Fibroblast of skin of abdomen (primary cell): Measurements from ENCODE around the gene PNPLA7.

Experiments
- DNase-seq: peaks from one replicate; pipeline ENCODE4 v3.0.0-alpha.2; 2013

PNPLA7 gene

DNA sequence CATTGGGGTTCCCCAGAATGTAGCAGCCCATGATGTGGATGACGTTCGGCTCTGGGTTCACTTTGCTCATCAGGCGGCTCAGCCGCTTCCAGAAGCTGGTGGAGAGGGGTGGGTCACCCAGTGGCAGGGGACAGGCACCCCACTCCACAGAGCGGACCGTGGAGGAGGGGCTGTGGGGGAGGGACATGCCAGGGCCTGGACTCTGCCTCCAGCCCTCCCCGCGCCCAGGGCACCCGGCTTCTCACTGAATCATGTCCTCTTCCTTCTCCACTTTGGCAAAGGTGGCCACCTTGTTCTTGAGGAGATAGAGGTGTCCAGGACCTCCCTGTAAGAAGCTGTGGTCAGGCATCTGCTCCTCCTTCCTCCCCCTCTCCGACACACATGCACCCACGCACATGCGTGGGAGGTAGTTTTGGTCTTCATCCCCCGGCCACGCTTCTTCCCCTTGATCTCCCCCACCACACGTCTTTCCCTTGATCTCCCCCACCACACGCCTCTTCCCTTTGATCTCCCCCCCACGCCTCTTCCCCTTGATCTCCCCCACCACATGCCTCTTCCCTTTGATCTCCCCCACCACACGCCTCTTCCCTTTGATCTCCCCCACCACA lies 100.2 kb downstream of the PNPLA7 start:
- no peak for DNase-seq

- no peak for DNase-seq
These were observed 100.9 kb downstream of the PNPLA7 start for GRCh38 chr9:137449081-137449844.

GRCh38 chr9:137448602-137448962 lies 101.6 kb downstream of the PNPLA7 start:
- no peak for DNase-seq

GRCh38 chr9:137447722-137448601 lies 102.2 kb downstream of the PNPLA7 start:
- no peak for DNase-seq

GRCh38 chr9:137446851-137447471 lies 103.2 kb downstream of the PNPLA7 start:
- peak; percentile 31 for DNase-seq

DNA sequence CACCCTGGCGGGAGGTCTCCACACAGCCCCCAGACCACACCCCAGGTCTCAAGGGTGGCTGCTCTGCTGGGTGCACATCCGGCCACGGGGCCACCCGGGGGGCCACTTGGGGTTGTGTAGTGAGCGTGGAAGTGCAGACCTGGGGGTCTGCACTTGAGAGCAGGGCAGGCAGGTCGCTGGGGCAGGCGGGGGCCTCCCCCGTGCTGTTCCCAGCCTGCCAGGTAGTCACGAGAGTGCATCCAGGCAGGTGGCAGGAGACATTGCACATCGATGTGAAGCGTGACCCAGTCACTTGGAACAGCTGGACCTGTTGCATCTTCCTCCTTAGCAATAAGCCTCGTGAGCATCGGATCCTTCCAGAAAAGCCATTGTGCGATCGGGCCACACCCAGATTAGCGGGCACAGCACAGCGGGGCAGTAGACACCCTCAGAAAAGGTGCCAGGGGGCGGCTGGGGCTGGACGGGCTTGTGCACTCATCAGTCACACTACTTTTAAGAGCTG lies 104.2 kb downstream of the PNPLA7 start:
- no peak for DNase-seq

- DNase-seq: peak; percentile 77
These were observed 104.9 kb downstream of the PNPLA7 start for GRCh38 chr9:137445275-137445807.

- no peak for DNase-seq
These were observed 106.0 kb downstream of the PNPLA7 start for GRCh38 chr9:137444106-137444790.

GRCh38 chr9:137441935-137442321 lies 108.3 kb downstream of the PNPLA7 start:
- DNase-seq: no peak

DNA sequence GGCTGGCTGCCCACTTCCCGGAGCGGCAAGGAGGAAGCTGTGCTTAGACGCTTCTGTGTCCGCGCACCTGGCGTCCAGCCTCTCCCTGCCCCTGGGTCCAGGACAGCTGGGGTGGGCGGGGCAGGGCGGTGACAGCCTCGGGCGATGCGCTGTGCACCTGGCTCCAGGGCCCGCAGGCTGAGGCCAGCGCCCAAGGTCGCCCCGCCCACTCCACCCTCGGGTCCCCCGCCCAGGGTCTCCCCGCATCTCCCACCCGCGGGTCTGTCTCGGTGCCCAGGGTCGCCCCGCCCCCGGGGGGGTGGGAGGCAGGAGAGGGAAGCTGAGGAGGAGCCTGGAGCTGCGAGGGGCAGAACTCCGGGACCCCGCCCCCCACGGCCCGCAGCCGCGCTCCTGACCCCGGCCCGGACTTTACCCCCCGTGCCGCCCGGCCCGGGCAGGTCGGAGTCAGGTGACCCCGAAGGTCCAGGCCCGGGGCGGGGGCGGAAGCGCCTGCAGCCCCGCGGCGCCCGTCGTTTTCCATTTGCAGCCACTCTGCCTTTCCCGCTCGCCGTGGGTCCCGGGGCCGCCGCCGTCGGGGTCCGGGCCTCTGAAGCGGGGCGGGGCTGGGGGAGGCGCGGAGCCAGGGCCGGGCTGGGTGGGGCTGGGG lies 108.8 kb downstream of the PNPLA7 start, which contains the start of gene ENTPD8:
Gene ENTPD8, minus strand, starts transcription at position 69 of the 646 bp plus-strand sequence. CDS start 3,072 bp downstream, outside the sequence.
- no peak for DNase-seq

GRCh38 chr9:137439158-137439714 lies 111.0 kb downstream of the PNPLA7 start:
- DNase-seq: no peak

DNA sequence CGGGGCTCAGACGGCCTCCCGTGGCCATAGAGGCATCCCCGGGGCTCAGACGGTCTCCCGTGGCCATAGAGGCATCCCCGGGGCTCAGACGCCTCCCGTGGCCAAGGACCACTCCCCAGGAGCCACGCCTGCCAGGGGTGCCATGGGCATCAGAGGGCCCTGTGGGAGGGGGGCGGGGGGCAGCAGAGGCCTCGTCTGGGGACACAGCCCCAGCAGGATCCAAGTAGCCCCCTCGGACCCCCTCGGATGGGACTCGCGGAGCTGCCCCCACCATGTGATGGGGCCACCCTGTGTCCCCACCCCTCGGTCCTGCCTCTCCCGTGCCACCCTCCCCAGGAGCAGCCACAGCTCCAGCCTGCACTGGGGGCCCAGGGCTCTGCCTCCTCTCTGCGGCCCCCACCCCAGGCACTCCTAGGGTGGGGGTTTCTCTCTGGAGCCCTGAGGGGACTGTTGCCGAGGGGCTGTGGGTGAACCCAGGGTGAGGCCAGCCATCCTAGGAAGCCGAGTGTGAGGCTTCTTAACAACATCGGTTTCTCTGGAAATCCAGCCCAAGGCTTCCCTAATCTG lies 111.5 kb downstream of the PNPLA7 start:
- DNase-seq: no peak

DNA sequence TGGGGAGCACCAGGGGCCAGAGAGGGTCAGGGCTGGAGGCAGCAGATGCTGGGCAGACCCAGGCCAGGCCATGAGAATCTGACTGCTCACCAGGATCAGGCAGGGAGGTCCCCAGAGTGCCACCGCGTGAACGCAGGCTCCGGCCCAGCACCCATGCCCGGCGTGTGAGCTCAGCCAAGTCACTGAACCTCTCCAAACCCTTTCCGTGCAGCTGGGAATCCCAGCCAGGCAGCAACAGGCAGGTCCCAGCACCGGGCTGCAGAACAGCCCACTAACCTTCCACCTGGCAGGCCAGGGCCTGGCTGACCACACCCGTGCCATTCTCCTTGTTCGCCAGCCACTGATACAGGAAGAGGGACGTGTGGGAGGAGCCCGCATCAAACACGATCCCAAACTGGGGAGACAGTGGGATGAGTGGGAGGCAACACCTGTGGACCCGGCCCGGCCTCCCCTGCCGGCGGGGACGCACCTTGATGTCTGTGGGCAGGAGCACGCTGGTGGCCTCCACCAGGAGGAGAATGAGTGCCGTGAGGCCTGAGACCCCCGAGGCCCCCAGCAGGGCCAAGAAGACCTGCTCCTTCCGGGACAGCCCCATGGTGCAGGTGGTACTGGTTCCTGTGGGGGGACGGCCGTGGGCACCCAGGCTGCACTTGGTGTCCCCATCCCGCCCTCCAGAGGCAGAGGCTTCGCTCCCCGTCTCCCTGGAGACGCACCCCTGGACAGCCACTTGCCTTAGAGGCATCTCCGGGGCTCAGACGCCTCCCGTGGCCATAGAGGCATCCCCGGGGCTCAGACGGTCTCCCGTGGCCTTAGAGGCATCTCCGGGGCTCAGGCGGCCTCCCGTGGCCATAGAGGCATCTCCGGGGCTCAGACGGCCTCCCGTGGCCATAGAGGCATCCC lies 112.3 kb downstream of the PNPLA7 start:
- no peak for DNase-seq

DNA sequence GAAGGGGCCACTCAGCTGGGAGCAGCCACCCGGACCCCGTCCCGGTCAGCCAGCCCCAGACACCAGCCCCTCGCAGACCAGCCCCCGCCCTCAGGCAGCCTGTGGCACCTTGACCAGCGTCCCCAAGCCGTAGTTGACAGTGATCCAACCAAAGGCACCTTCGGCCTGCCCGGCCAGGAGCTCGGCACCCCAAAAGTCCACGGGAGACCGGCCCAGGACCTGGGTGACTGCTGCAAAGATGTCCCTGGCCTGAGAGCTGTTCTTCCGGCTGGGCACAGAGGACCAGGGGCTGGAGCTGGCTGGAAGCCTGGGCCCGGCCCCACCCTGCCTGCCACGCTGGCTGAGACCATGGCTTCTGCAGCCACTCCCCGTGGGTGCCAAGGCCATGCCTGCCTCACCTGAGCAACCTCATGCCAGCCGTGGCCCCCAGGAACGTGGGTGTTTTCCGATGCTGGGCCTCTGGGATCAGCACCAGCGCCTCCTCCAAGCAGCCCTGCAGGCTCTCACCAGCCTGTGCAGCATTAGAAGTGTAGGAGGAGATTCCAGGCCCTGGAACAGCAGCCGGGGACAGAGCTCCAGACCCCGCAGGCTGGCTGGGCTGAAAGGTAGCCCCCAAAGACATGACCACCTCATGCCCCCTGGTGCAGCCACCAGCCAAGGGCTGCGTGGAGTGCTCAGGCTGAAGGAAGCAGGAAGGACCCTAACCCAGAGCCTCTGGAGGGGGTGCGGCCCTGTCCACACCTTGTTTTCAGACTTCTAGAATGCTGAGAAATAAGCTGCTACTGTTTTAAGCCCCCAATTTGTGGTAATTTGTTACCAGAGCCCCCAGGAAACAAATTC lies 113.2 kb downstream of the PNPLA7 start:
- no peak for DNase-seq

DNA sequence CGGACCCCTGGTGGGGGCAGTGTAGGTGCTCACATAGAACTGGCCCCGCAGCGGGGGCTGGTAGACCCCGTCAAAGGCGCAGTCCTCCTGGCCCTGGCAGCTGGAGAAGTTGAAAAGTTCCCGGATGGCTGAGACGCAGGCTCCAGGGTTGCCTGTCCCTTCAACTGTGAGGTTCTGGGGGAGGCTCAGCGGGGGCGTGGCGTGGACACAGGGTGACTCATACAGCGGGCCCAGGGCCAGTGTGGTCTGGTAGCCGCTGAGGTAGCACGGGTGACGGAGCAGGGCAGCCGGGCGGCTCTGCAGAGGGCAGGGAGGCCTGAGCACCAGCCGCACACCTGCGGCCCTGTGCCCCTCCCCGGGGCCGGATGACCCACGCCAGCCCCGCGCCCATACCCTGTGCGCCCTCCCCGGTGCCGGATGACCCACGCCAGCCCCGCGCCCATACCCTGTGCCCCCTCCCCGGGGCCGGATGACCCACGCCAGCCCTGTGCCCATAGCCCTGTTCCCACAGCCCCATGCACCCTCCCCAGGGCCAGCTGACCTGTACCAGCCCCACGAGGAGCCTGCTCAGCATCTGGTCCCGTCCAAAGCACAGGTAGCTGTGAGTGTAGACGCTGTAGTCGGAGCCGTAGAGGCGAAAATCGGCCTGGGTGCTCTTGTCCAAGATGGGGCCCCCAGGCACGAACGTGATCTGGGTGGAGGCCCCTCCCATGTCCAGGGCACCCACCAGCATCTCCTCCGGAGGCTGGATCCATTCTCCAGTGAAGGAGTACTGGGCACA lies 114.0 kb downstream of the PNPLA7 start:
- DNase-seq: no peak

- no peak for DNase-seq
These were observed 114.8 kb downstream of the PNPLA7 start for GRCh38 chr9:137435381-137435891.
